PC-3 (cell line): ENCODE measurements around the gene IRGQ. TPM values are rescaled to one million over a fixed set of nuclear protein-coding genes. Genes with fewer than 3 reads are reported as not detected.

Experiments used
- ATAC-seq: fragments of 200-7000 bp; cut with Tn5 transposase; 2 replicates; pipeline ENCODE4 v1.9.1; 2020; ENCODE audit warnings: mild to moderate bottlenecking, moderate library complexity
- BruUV-seq: library from RNA; stranded (reverse); fragments of 400-500 nt; replicated peaks from 2 replicates; lab custom pipeline; 2021; lab: Mats Ljungman, UMichigan
- CTCF ChIA-PET: fragments of 300-600 bp; sonication (Branson Sonifier 250); formaldehyde crosslinking; loops from one replicate; lab custom pipeline; 2022; ENCODE audit warnings: antibody characterized with exemption; lab: Charles Lee
- POLR2A ChIA-PET: fragments of 300-600 bp; sonication (Branson Sonifier 250); formaldehyde crosslinking; loops from one replicate; lab custom pipeline; 2022; ENCODE audit warnings: antibody characterized with exemption; ENCODE audit not compliant: unreplicated experiment; lab: Charles Lee
- DNase-seq: peaks from one replicate; pipeline ENCODE4 v3.0.0-alpha.2; 2015
- H2AFZ ChIP-seq: fragments of 300-600 bp; sonication (generic); 2 replicates; pipeline ENCODE4 v1.6.0; 2016; ENCODE audit warnings: antibody characterized with exemption, low read length
- H3F3A ChIP-seq: fragments of 300-600 bp; sonication (generic); one replicate; pipeline ENCODE4 v1.6.0; 2017; ENCODE audit warnings: antibody characterized with exemption, low read length, control low read depth, mild to moderate bottlenecking; ENCODE audit not compliant: unreplicated experiment
- H3K27ac ChIP-seq: fragments of 300-600 bp; sonication (generic); 2 replicates; pipeline ENCODE4 v1.5.1; 2016; ENCODE audit warnings: mild to moderate bottlenecking, low read length
- H3K27me3 ChIP-seq: fragments of 300-600 bp; sonication (generic); 2 replicates; pipeline ENCODE4 v1.6.1; 2016; ENCODE audit warnings: low read length, mixed read lengths
- H3K36me3 ChIP-seq: fragments of 300-600 bp; sonication (generic); 2 replicates; pipeline ENCODE4 v1.6.1; 2016; ENCODE audit warnings: low read depth, mixed run types, low read length, mixed read lengths
- H3K4me1 ChIP-seq: fragments of 300-600 bp; sonication (generic); 2 replicates; pipeline ENCODE4 v1.5.1; 2016; ENCODE audit warnings: low read length; ENCODE audit not compliant: insufficient read depth
- H3K4me2 ChIP-seq: fragments of 300-600 bp; sonication (generic); 2 replicates; pipeline ENCODE4 v1.6.0; 2016; ENCODE audit warnings: low read length
- H3K4me3 ChIP-seq: fragments of 300-600 bp; sonication (generic); 2 replicates; pipeline ENCODE4 v1.5.1; 2016; ENCODE audit warnings: mild to moderate bottlenecking, low read length, mixed read lengths
- H3K79me2 ChIP-seq: fragments of 300-600 bp; sonication (generic); 2 replicates; pipeline ENCODE4 v1.6.1; 2017; ENCODE audit warnings: low read length, mixed read lengths
- H3K9ac ChIP-seq: fragments of 300-600 bp; sonication (generic); 2 replicates; pipeline ENCODE4 v1.6.0; 2016; ENCODE audit warnings: mild to moderate bottlenecking, low read length
- H3K9me2 ChIP-seq: fragments of 300-600 bp; sonication (generic); replicated peaks from 2 replicates; pipeline ENCODE4 v1.6.1; 2016; ENCODE audit warnings: mixed run types, low read length, mixed read lengths
- H3K9me3 ChIP-seq: fragments of 300-600 bp; sonication (generic); 2 replicates; pipeline ENCODE4 v1.6.1; 2016; ENCODE audit warnings: low read length, mixed read lengths
- H4K20me1 ChIP-seq: fragments of 300-600 bp; sonication (generic); 2 replicates; pipeline ENCODE4 v1.6.1; 2016; ENCODE audit warnings: low read length, mixed read lengths
- EZH2 ChIP-seq: fragments of 300-600 bp; sonication (generic); IDR thresholded peaks from one replicate; pipeline ENCODE4 v1.6.1; 2017; ENCODE audit warnings: antibody characterized with exemption, mild to moderate bottlenecking, low read length; ENCODE audit not compliant: unreplicated experiment
- EZH2phosphoT487 ChIP-seq: fragments of 300-600 bp; sonication (generic); IDR thresholded peaks from 2 replicates; pipeline ENCODE4 v1.6.1; 2018; ENCODE audit warnings: mild to moderate bottlenecking, antibody characterized with exemption, low read length, borderline replicate concordance
- intact Hi-C: fragments of 100-400 bp; cut with micrococcal nuclease; formaldehyde crosslinking; loops from 2 replicates; pipeline ENCODE4 v1.9.0; 2023
- total RNA-seq: library from RNA; depleted of rRNA; stranded (reverse); fragments of >200 nt; gene quantifications from 2 replicates; pipeline ENCODE4 v1.2.3, GENCODE V29; 2014
- TF ChIP-seq, protein P1 (sequence below): fragments of 300-600 bp; sonication (generic); conservative IDR thresholded peaks from 2 replicates; pipeline ENCODE4 v1.5.1; 2017; ENCODE audit warnings: antibody characterized with exemption, low read depth, mild to moderate bottlenecking, low read length

IRGQ gene
- total RNA-seq, 1 experiment from 2014 or later = 12.5 TPM

GRCh38 chr19:43584484-43584883 lies 11.4 kb downstream of the IRGQ start:
- Histone ChIP-seq H4K20me1 (no peaks in the 10 kb centered on the region), H3F3A (no peaks in the 10 kb centered on the region), H3K9me3 (no peaks in the 10 kb centered on the region), H3K4me3 (no peak overlapping the region), H3K27me3 (no peaks in the 10 kb centered on the region), H3K36me3 (no peaks in the 10 kb centered on the region), H3K27ac (no peak overlapping the region), H3K9ac (no peak overlapping the region), H3K79me2 (no peaks in the 10 kb centered on the region), H2AFZ (no peak overlapping the region), H3K9me2 (no peaks in the 10 kb centered on the region), H3K4me2 (no peak overlapping the region), H3K4me1 (no peaks in the 10 kb centered on the region)
- no peak for ATAC-seq
- no TSS peak for BruUV-seq
- CTCF ChIA-PET = no interaction called here
- POLR2A ChIA-PET = no interaction called here
- intact Hi-C loops = no loop called here
- DNase-seq = no peak
- TF ChIP-seq, protein P1, sequence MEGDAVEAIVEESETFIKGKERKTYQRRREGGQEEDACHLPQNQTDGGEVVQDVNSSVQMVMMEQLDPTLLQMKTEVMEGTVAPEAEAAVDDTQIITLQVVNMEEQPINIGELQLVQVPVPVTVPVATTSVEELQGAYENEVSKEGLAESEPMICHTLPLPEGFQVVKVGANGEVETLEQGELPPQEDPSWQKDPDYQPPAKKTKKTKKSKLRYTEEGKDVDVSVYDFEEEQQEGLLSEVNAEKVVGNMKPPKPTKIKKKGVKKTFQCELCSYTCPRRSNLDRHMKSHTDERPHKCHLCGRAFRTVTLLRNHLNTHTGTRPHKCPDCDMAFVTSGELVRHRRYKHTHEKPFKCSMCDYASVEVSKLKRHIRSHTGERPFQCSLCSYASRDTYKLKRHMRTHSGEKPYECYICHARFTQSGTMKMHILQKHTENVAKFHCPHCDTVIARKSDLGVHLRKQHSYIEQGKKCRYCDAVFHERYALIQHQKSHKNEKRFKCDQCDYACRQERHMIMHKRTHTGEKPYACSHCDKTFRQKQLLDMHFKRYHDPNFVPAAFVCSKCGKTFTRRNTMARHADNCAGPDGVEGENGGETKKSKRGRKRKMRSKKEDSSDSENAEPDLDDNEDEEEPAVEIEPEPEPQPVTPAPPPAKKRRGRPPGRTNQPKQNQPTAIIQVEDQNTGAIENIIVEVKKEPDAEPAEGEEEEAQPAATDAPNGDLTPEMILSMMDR = no peak
- no peak for TF ChIP-seq EZH2phosphoT487
- no peak for TF ChIP-seq EZH2

DNA sequence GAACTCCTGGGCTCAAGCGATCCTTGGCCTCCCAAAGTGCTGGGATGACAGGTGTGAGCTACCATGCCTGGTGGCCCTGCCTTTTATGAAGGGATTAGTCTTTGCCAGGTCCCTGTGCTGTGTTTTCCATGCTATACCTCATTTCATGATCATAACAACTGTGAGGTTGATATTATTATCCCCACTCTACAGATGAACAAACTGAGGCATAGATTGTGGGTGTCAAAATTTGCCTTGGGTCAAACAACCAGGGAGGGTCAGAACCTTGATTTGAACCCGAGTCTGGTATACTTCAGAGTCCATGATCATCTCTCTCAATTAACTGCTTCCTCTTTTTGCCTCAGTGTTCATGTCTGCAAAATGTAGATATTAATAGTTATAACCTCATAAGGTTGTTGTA lies 13.4 kb downstream of the IRGQ start:
- no peak for TF ChIP-seq EZH2phosphoT487
- no peak for TF ChIP-seq EZH2
- TF ChIP-seq, protein P1 = no peak
- Histone ChIP-seq H3K36me3 (no peaks in the 10 kb centered on the region), H3F3A (no peaks in the 10 kb centered on the region), H3K4me1 (no peaks in the 10 kb centered on the region), H4K20me1 (no peaks in the 10 kb centered on the region), H3K9me2 (no peaks in the 10 kb centered on the region), H3K79me2 (no peaks in the 10 kb centered on the region), H3K9ac (no peak overlapping the region), H3K9me3 (no peaks in the 10 kb centered on the region), H3K4me2 (no peak overlapping the region), H3K27ac (no peak overlapping the region), H3K27me3 (no peaks in the 10 kb centered on the region), H2AFZ (no peak overlapping the region), H3K4me3 (no peak overlapping the region)
- ATAC-seq (no peak), DNase-seq (no peak)
- CTCF ChIA-PET = no interaction called here
- intact Hi-C loops = no loop called here
- BruUV-seq = no TSS peak
- POLR2A ChIA-PET = no interaction called here

GRCh38 chr19:43581467-43581866 lies 14.5 kb downstream of the IRGQ start:
- TF ChIP-seq EZH2phosphoT487 (no peak), EZH2 (no peak)
- TF ChIP-seq, protein P1 = no peak
- no peak overlapping the region for H3K4me2 ChIP-seq
- H3F3A ChIP-seq = no peaks in the 10 kb centered on the region
- H3K27ac ChIP-seq = no peak overlapping the region
- intact Hi-C loops = no loop called here
- H3K9ac ChIP-seq = no peak overlapping the region
- POLR2A ChIA-PET = no interaction called here
- no TSS peak for BruUV-seq
- no peaks in the 10 kb centered on the region for H3K36me3 ChIP-seq
- H2AFZ ChIP-seq = no peak overlapping the region
- no peaks in the 10 kb centered on the region for H3K9me3 ChIP-seq
- no peaks in the 10 kb centered on the region for H3K79me2 ChIP-seq
- no peak overlapping the region for H3K4me3 ChIP-seq
- no peaks in the 10 kb centered on the region for H3K4me1 ChIP-seq
- CTCF ChIA-PET = no interaction called here
- ATAC-seq = no peak
- DNase-seq = no peak
- H3K27me3 ChIP-seq = no peaks in the 10 kb centered on the region
- H4K20me1 ChIP-seq = no peaks in the 10 kb centered on the region
- no peaks in the 10 kb centered on the region for H3K9me2 ChIP-seq
